ENCODE results near the gene TMEM269. TPM values are rescaled to one million over a fixed set of nuclear protein-coding genes. Genes with fewer than 3 reads are reported as not detected.

The TMEM269 gene
- total and polyA plus RNA-seq, 9 of the 15 experiments (the other 6 are each of a cell fraction or from before 2014, with no cell fraction given): 0.09 to 0.49 (median 0.21) TPM

GRCh38 chr1:42846257-42847110, 61.7 kb downstream of the TMEM269 start, which contains the start of gene ZNF691 (continued):
- TF ChIP-seq, protein P1, sequence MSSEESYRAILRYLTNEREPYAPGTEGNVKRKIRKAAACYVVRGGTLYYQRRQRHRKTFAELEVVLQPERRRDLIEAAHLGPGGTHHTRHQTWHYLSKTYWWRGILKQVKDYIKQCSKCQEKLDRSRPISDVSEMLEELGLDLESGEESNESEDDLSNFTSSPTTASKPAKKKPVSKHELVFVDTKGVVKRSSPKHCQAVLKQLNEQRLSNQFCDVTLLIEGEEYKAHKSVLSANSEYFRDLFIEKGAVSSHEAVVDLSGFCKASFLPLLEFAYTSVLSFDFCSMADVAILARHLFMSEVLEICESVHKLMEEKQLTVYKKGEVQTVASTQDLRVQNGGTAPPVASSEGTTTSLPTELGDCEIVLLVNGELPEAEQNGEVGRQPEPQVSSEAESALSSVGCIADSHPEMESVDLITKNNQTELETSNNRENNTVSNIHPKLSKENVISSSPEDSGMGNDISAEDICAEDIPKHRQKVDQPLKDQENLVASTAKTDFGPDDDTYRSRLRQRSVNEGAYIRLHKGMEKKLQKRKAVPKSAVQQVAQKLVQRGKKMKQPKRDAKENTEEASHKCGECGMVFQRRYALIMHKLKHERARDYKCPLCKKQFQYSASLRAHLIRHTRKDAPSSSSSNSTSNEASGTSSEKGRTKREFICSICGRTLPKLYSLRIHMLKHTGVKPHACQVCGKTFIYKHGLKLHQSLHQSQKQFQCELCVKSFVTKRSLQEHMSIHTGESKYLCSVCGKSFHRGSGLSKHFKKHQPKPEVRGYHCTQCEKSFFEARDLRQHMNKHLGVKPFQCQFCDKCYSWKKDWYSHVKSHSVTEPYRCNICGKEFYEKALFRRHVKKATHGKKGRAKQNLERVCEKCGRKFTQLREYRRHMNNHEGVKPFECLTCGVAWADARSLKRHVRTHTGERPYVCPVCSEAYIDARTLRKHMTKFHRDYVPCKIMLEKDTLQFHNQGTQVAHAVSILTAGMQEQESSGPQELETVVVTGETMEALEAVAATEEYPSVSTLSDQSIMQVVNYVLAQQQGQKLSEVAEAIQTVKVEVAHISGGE (CRISPR knock-in tag; IDR thresholded peaks at IDR 0.05): peak in 2 of 3 experiments; percentile 30 to 73; a peak in 2 of 6 replicates
- TF ChIP-seq TEAD1 (CRISPR knock-in tag; IDR thresholded peaks at IDR 0.05) (peak in 1 of 2 experiments; percentile 83; a peak in 1 of 4 replicates), GABPA (tag; conservative IDR thresholded peaks at IDR 0.05; ENCODE audit: low read depth) (peak; percentile 97), ZNF184 (CRISPR knock-in tag; IDR thresholded peaks at IDR 0.05) (no peak), NR2C1 (IDR thresholded peaks at IDR 0.05) (peak; percentile 87), NR2C1 (tag; IDR thresholded peaks at IDR 0.05) (peak; percentile 89), ZNF766 (CRISPR knock-in tag; conservative IDR thresholded peaks at IDR 0.05) (0 out of 2 replicates have a peak, but pooled peaks have one; percentile 41), DIDO1 (tag; IDR thresholded peaks at IDR 0.05; ENCODE audit: low read depth) (peak; percentile 58), KDM5B (IDR thresholded peaks at IDR 0.05; ENCODE audit: insufficient replicate concordance, low read depth, low read length) (peak; percentile 84), ZNF407 (IDR thresholded peaks at IDR 0.05; ENCODE audit: low read depth) (peak; percentile 87), RBM22 (IDR thresholded peaks at IDR 0.05; ENCODE audit: low read depth, low read length, poor library complexity, severe bottlenecking) (peak; percentile 26), ZSCAN29 (IDR thresholded peaks at IDR 0.05) (peak; percentile 91), HDAC2 (IDR thresholded peaks at IDR 0.05) (peak; percentile 61; the same call in 1 of the 2 replicates), ZNF785 (CRISPR knock-in tag; IDR thresholded peaks at IDR 0.05) (no peak)
